ENCODE measurements around the gene UBE3C.
"Not testable (repeated sequence)": the region's sequence is repeated elsewhere in the genome, so short reads cannot be mapped to it uniquely, and the experiment has no call there.

UBE3C gene

DNA sequence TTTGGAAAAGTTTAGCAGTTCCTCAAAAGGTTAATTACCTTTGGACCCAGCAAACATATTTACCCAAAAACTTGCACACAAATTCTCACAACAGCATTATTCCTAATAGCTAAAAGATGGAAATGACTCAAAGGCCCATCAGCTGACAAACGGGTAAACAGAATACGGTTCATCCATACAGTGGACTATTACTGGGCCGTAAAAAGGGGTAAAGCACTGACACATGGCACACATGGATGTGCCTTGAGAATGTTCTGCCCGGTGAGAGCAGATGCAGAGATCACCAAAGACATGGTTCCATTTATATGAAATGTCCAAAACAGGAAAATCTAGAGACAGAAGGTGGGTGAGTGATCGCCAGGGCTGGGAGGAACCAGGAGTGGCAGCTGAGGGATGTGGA, 102.9 kb downstream of the UBE3C start:
- no peak for DNase-seq

DNA sequence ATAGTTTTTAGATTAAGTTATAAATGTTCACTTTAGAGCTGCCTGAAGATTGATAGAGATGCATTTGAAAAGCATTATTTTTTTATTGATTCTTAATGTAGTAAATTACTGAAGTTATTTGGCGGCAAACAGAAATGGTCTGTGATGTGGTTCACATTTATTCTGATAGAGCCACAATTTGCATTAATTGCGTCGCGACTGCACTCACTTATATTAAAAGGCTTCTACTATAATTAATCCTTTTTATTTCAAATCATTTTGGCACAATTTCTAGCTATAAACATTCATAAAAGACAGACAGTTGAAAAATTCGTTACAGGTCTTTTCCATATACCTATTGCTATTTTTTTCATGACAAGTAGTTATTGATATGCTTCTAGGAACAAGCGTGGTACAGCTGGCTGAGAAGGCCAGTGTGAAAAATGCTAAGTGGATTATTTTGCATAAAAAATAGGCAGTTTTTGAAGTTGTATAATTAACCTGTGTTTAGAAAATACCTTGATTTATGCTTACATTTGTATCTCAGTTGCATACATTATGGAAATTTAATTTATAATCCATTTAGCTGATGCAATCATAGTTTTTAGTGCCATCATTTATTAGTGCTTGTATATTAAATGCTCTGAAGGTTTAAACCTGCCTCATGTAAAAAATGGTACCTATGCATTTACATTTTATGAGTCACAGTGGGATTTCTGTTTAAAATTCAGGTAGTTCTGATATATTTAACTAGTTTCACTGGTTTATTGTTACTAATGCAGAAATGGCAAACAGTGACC, 106.0 kb downstream of the UBE3C start:
- DNase-seq: no peak

DNA sequence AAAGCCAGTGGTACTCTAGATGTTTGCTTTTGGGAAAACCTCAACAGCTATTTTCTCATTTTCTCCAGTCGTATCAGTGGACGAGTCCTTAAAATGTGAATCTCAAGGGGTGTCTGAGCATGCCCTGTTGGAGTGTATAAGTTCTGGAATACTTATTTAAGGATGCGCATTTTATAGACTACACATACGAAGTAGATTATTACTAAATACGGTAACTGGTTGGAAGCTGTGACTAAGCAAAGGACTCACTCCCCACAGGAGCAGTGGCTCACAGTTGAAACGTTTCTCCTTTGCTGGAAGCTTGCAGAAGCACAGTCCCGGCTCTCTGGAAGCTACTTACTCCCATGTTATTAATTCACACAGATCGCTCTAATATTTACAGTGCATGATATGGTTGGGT, 107.3 kb downstream of the UBE3C start:
- DNase-seq: no peak

DNA sequence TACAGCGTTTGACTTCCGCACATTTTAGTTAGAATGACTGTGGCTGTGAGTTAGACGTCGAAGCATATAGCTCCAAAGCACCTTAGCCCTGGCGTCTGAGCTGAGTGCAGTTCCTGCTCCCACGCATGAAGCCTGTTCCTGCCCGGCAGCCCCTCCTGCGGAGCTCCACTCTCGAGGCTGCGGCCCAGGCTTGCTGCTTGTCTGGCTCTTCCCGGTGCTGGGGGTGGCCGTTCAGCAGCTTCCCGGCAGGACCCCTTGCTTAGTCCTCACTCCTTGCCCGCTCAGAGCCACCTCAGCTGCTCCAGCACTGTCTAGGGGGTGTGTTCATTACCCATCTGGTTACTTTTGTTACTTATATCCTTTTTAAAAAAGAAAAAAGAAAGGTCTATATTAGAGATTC, 109.9 kb downstream of the UBE3C start:
- DNase-seq: no peak

DNA sequence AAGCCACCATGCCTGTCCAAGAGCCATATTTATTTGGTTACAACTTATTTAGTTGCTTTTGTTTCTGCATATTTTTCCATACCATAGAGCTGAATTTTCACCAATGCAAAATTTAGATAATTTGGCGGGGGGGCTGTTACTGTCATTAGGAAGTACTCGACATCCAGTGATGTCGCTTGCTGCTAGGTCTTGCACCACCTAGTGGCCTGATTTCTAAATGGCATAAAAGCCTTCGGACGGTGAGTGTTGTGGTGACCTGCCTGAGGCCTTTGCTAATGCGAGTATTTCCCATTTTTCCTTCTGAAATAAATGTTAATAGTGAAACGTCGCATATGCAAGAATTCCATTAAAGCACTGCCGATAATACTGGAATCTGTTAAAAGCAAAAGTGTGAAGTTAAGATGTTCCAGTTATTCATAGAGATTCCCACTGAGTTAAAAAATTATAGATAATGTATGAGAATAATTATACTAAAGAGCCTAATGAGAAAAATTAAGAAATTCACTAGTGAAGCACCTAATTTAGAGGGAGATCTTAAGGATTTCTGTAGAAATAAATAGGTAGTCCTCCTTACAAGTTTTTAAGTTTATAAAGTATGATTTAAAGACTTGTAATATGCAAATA, 112.0 kb downstream of the UBE3C start:
- DNase-seq: peak; percentile 50

DNA sequence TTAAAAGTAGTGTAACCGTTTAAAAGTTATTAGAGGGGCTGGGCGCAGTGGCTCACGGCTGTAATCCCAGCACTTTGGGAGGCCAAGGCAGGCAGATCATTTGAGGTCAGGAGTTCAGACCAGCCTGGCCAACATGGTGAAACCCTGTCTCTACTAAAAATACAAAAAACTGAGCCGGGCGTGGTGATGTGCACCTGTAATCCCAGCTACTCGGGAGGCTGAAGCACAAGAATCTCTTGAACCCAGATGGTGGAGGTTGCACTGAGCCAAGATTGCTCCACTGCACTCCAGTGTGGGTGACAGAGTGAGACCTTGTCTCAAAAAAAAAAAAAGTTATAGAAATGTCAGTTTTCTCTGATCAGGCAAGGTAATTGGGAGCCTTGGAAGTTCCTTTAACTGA, 113.1 kb downstream of the UBE3C start:
- DNase-seq: not testable (repeated sequence)

DNA sequence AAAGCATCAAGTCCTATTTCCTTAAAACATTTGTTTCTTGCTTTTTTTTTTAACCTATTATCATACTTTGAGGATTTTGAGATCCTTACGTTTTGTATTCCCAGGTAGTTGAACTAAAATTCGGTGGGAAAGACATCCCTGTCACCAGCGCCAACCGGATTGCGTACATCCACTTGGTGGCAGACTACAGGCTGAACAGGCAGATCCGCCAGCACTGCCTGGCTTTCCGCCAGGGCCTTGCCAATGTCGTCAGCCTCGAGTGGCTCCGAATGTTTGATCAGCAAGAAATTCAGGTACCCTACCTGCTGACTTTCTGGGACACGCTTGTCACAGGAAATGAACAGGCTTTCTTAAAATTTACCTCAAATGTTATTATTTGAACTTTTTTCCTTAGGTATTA, 115.1 kb downstream of the UBE3C start:
- DNase-seq: no peak

DNA sequence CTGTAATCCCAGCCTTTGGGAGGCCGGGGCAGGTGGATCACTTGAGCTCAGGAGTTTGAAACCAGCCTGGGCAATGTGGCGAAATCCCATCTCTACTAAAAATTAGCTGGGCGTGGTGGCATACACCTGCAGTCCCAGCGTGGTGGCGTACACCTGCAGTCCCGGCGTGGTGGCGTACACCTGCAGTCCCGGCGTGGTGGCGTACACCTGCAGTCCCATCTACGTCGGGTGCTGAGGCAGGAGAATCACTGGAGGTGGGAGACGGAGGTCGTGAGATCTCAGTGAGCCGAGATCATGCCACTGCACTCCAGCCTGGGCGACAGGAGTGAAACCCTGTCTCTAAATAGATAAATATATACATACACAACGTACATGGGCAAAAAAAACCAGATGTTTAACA, 116.1 kb downstream of the UBE3C start:
- DNase-seq: not testable (repeated sequence)

DNA sequence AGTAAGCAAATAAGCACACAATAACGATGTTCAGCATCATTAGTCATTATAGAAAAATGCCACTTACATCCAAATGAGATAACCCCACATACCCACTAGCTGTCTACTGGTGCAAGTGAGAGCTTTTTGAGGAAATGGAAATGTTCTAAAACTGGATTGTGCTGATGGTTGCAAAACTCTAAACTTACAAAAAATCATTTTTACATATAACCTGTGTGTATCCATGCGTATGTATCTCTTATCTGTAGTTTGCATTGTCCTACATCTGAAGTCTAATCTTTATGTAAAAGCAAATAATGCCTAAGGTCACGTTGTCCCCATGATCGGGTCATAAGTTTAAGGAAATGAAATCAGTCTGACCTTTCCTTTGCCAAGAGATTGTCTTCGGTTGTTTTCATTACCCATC, 116.5 kb downstream of the UBE3C start:
- DNase-seq: peak; percentile 47

DNA sequence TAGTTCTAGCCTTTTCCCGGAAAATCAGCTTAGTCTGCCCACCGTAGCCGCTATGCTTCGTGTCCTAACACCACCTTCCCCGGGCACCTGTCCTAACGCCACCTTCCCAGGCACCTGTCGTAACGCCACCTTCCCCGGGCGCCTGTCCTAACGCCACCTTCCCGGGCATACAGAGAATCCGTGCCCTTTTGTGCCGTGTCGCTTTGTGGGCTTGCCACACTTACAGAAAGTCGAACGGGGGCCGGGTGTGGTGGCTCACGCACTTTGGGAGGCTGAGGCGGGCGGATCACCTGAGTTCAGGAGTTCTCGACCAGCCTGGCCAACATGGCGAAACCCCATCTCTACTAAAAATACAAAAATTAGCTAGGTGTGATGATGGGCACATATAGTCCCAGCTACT, 124.4 kb downstream of the UBE3C start:
- DNase-seq: no peak

DNA sequence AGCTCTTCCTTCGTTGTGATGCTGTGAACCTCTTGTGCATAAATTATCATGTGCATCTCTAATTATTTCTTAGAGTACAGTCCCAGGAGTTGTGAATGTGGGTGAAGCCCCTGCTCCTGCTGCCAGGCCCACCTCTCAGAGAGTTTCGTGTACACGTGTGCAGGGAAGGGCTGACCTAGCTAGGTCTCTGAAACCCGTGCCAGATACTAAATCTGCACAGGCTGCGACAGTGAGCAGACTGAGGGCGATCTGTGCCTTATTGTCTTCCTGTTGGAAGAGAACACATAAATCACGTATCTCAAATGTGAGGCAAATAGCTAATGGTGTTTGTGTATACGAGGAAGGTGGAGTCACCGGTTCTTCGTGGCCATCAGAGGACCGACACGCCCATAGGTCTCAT, 126.3 kb downstream of the UBE3C start:
- no peak for DNase-seq

DNA sequence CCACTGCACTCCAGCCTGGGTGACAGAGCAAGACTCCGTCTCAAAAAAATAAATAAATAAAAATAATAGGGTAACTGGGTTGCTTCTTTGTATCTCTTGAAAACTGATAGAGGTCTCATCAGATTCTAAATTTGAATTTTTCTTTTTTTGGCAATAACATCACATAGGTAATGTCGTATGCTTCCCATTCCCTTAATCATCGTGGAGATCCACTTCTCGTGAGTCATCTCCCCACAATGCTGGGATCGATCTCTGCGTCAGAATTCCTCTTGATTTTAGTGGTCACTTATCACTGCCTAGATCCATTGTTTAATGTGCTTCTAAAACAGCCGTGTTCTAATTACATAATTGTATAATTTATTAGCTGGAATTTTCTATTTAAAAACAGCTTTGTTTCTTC, 127.5 kb downstream of the UBE3C start:
- no peak for DNase-seq

DNA sequence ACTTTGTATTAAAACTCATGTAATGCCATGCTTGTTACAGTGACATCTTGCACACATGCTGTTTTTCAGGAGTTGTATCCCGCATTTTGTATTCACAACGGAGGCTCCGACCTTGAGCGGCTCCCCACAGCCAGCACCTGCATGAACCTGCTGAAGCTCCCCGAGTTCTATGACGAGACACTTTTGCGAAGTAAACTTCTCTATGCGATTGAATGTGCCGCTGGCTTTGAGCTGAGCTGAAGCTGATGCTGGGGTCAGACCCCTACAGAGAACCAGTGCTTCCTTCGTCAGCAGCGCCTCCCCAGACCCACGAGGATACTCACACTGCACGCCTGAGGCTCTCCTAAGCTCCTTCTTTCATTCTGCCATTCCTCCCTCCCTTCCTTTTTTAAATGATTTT, 128.8 kb downstream of the UBE3C start:
- no peak for DNase-seq

DNA sequence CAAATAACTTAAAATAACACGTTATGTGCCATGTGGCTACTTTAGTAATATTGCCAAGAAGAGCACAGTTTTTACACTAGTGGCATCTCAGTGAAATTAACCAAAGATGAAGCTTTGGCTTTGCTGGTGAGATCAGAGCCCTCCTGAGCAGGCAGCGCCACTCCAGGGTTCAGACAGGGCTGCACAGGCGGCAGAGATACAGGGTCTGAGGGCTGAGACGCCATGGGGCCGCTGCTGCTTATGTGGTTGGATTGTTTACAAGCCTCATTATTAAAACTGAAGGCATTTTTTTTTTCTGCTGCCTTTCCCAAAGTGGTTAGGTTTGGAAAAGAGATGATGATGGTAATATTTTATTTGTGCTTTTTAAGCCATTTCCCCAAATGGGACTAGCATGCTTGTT, 129.2 kb downstream of the UBE3C start:
- DNase-seq: no peak

DNA sequence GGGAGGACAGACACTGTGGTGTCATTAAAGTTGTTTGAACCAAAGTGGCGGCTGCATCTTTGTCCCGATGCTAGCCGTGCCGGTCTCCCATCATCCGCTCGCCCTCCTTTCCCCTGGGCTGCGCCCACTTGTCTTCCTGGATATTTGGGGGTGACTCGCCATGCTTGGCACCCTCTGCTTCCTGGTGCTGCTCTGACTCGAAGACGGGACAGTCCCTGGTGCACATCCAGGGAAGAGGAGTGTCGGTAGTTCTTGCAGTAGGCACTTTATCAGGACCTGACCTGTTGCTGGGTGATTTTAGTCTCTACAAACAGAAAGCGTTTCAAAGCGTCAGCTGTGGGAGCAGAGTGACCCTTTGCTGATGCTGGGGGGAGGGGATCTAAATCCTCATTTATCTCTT, 129.8 kb downstream of the UBE3C start:
- DNase-seq: no peak

DNA sequence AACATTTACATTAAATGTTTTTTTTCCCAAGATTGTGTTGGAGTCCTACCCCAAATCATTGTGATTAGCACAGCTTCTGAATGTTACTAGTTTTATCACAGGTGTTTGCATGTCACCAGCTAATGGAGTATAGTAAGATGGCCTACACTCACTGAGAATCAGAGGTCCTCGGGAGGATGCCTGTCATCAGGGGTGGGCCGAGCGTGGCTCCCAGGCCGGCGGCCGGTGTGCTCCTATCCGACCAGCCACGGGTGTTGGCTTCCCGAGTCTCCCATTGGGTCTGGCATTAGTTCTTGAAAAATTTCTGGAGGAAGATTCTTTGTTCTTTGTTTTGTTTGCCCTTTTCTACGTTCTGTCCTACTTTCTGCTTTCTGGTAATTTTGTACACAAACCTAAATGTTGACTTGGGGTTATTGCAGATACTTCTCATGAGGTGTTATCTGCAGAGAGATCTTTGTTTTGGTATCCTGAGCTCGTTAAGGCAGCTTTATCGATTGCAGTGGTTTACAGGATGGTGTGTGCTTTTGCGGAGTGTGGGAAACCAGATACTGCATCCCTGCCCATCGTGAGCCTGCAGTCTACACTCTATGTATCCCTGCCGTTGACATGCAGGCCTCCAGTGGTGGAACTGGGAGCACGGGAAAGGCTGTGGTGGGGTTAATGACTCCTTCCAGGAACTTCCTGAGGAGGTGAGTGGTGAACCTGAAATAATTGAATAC, 130.8 kb downstream of the UBE3C start:
- no peak for DNase-seq

DNA sequence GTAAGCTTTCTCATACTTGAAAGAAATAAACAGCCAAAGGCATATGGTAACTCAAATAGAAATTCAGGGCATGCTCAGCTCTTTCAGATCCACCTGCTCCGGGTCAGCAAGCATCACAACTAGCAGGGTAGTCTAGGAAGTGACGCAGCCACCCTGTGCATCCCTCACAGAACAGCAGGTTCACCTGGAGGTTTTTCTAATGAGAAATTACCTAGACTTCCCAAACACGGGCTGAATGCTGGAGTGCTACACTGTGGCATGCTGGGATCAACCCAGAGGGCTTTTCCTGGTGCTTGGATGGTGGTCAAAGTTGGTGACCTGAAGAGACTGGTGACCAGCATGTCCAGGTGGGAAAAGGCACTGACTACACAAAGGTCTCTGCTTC, 131.3 kb downstream of the UBE3C start:
- DNase-seq: no peak

DNA sequence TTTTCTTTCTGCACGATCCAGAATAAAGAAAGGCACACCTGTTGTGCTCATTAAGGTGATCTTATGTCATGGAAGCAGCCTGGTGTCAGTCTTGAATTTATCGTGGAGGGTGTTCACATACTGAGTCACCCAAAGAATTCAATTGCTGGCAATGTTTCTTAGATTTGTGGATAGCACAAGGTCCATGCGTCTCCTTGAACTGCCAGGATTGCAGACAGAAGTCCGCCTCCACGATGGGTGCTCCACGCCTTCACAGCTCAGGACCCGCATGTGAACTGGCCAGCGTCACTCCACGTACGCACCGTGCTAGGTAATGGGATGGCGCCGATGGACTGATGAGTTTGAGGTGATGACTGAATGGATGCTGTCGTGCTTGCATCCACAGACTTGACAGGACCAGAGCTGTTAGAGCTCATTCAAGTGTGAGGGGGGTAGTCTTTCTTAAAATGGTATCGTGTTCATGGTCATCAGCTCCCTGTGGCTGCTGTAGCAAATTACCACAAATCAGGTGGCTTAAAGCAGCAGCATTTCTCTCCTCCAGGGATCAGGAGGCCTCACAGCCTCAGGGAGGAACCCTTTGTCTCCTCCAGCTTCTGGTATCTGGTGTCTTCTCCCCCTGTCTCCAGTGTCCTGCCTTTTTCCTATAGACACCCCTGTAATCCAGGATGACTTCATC, 132.7 kb downstream of the UBE3C start:
- no peak for DNase-seq

DNA sequence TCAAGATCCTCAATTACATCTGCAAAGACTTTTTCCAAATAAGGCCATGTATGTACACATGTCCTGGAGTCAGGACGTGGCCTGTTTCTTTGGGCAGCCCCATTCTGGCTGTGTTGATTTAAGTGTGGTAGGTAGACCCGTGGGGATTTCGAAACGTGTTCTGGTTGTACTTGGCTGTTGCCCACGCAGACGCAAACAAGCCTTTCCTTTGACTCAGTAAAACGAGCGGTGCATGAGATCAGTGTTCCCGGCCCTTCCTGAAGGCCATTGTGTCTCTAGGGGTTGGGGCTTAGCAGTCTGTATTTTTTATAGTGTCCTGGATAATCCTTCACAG, 133.2 kb downstream of the UBE3C start:
- DNase-seq: peak; percentile 20

DNA sequence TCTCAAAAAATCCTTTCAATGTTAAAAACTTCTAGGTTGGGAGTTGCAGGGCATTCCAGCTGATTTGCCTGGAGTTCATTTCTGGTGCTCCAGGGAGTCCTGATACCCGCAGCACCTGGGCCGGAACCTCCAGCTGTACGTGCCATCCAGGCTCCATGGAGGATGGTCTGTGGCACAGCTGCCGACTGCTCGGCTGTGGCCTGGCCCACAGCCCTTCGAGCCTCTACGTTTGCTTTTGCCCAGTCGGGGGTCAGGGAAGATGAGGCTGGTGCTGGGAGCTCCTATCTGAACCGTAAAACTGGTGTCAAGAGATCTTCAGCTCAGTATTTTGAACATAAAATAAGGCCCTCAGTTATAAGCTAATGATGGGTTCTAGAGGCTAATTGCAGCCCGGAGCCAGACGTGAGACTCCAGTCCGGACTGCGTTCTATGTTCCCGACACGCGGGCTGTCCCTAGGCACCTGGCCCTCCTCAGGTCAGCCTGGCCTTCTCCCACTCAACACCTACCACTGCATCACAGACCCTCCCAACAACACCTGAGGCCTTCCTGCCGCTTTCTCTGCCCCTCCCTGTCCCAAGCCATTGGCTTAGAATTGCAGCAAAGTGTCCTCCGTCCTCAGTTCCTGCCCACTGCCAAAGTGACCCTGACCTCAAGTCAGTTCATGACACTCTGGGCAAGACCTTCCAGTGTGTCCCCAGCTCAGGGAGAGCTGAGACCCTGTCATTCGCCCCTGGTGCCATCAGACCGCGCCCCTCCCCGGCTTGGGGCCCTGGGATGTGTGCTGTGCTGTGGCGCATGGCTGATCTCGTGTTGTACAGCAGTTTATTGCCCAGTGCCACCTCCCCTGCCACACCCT, 133.9 kb downstream of the UBE3C start:
- DNase-seq: no peak

DNA sequence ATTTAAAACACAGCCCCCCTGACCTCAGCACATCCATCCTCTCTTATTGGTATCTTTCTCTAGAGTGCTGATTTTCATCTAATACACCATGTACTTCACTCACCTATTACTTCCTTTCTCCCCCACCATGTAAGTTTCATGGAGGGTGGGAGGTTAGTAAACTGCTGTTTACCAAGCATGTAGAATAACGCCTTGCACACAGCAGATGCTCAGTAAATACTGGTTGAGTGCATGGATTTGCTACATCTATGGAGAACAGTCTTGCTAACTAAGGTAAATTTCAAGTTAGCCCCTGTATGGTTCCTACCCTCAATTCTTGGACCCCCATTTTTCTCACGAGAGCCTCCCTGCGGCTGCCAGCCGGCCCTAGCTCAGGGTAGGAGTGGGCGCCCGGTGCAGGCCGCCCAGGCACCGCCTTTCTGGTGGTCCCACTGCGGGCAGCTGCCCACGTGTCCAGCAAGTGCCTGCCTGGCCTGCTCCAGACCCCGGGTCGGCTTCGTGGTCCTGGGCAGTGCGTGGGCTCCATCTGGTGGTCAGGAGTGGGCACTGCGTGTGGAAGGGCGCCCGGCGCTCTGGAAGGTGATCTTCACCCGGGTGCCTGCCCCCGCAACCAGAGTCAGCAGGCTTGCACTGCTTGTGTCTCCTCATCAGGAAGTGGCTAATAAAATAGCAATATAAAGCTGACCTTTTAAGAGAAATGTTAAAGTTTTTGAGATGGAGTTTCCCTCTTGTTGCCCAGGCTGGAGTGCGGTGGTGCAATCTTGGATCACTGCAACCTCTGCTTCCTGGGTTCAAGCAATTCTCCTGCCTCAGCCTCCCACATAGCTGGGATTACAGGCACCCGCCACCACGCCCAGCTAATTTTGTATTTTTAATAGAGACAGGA, 134.7 kb downstream of the UBE3C start:
- DNase-seq: peak; percentile 58

All from MV-4-11 (cell line).